Right renal pelvis (tissue), 4 donors: ENCODE measurements around the gene TUT7. TPM values are rescaled to one million over a fixed set of nuclear protein-coding genes. Genes with fewer than 3 reads are reported as not detected.
"Not testable (repeated sequence)": the region's sequence is repeated elsewhere in the genome, so short reads cannot be mapped to it uniquely, and the experiment has no call there.

Experiments used
- DNase-seq, 4 donors: peaks; one replicate each; pipeline ENCODE4 v3.0.0-alpha.2; 2013; ENCODE audit warnings: low read depth in 4 of 4, low spot score in 3 of 4, missing footprints in 1 of 4
- polyA plus RNA-seq, 4 donors: library from polyadenylated mRNA; unstranded; fragments of 120-200 nt; gene quantifications; one replicate each; pipeline ENCODE4 v1.2.1, GENCODE V29; 2013; ENCODE audit not compliant: insufficient read length in 4 of 4

Gene TUT7
- polyA plus RNA-seq, 4 donors, result 21.6 to 30.0 (median 27.9) TPM

GRCh38 chr9:86349271-86349670 is 4.9 kb downstream of the TUT7 start:
- peak in 2 of 4 donors; percentile 6 to 27 for DNase-seq

GRCh38 chr9:86347991-86348390 is 6.2 kb downstream of the TUT7 start:
- no peak for DNase-seq

GRCh38 chr9:86344818-86345217 is 9.4 kb downstream of the TUT7 start:
- DNase-seq, result no peak

GRCh38 chr9:86342269-86342668 is 11.9 kb downstream of the TUT7 start:
- DNase-seq, result no peak

GRCh38 chr9:86341007-86341491 is 13.2 kb downstream of the TUT7 start:
- no peak for DNase-seq

- no peak for DNase-seq
Observed at GRCh38 chr9:86340356-86341006, 13.7 kb downstream of the TUT7 start.

- no peak for DNase-seq
Observed at GRCh38 chr9:86337469-86338108, 16.6 kb downstream of the TUT7 start.

- DNase-seq, result no peak
Observed at GRCh38 chr9:86336058-86336457, 18.2 kb downstream of the TUT7 start.

- DNase-seq, result no peak
Observed at GRCh38 chr9:86333651-86334050, 20.6 kb downstream of the TUT7 start.

GRCh38 chr9:86330186-86330585 is 24.0 kb downstream of the TUT7 start:
- no peak for DNase-seq

GRCh38 chr9:86329649-86330048 is 24.6 kb downstream of the TUT7 start:
- no peak for DNase-seq

- DNase-seq, result no peak
Observed at GRCh38 chr9:86328156-86328555, 26.1 kb downstream of the TUT7 start.

GRCh38 chr9:86326536-86326935 is 27.7 kb downstream of the TUT7 start:
- DNase-seq, result no peak

GRCh38 chr9:86324901-86325300 is 29.3 kb downstream of the TUT7 start:
- no peak for DNase-seq

- DNase-seq, result no peak
Observed at GRCh38 chr9:86324308-86324707, 29.9 kb downstream of the TUT7 start.

GRCh38 chr9:86322973-86323644 is 31.1 kb downstream of the TUT7 start:
- DNase-seq, result no peak

- DNase-seq, result no peak
Observed at GRCh38 chr9:86321373-86321772, 32.8 kb downstream of the TUT7 start.

GRCh38 chr9:86318187-86318586 is 36.0 kb downstream of the TUT7 start:
- no peak for DNase-seq

- DNase-seq, result no peak
Observed at GRCh38 chr9:86315078-86315477, 39.1 kb downstream of the TUT7 start.

GRCh38 chr9:86312959-86313358 is 41.3 kb downstream of the TUT7 start:
- DNase-seq, result not testable (repeated sequence)

GRCh38 chr9:86308687-86309086 is 45.5 kb downstream of the TUT7 start:
- DNase-seq, result no peak

GRCh38 chr9:86304236-86304730 is 49.9 kb downstream of the TUT7 start:
- DNase-seq, result no peak
